ENCODE results near the gene CNBD2.
A peak's percentile ranks its signal among the peaks of the same experiment; 100 is the strongest.

CNBD2 gene

DNA sequence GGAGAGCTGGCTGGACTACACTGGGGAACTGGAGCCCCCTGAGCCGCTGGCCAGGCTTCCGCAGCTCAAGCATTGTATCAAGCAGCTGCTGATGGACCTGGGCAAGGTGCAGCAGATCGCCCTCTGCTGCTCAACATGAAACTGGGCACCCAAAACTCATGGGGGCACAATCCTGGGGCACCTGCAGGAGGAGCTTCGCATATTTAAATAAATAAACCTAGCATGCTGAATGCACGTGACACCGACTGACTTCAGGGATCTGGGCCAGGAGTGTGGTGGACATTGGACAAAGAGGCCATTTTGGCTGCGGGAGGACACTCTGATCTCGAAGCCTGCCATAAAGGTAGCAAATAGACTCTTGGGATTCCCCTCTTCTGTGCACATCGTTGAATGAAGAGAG lies 20.9 kb upstream of the CNBD2 start:
- H3K4me3 ChIP-seq (ENCODE audit: low read depth, low read length), result no peak overlapping the region
- TF ChIP-seq, protein P1, sequence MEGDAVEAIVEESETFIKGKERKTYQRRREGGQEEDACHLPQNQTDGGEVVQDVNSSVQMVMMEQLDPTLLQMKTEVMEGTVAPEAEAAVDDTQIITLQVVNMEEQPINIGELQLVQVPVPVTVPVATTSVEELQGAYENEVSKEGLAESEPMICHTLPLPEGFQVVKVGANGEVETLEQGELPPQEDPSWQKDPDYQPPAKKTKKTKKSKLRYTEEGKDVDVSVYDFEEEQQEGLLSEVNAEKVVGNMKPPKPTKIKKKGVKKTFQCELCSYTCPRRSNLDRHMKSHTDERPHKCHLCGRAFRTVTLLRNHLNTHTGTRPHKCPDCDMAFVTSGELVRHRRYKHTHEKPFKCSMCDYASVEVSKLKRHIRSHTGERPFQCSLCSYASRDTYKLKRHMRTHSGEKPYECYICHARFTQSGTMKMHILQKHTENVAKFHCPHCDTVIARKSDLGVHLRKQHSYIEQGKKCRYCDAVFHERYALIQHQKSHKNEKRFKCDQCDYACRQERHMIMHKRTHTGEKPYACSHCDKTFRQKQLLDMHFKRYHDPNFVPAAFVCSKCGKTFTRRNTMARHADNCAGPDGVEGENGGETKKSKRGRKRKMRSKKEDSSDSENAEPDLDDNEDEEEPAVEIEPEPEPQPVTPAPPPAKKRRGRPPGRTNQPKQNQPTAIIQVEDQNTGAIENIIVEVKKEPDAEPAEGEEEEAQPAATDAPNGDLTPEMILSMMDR (tag by site-specific recombination; IDR thresholded peaks at IDR 0.05), result peak; percentile 51
- no peak for TF ChIP-seq ZNF350 (tag by site-specific recombination; IDR thresholded peaks at IDR 0.05)
- TF ChIP-seq ZNF654 (tag by site-specific recombination; IDR thresholded peaks at IDR 0.05; ENCODE audit: low read depth), result peak; percentile 10; the same call in 1 of the 2 replicates
- TF ChIP-seq ZNF548 (tag by site-specific recombination; IDR thresholded peaks at IDR 0.05), result peak; percentile 84
- no peaks in the 10 kb centered on the region for H3K9me3 ChIP-seq (ENCODE audit: control insufficient read depth, insufficient read depth, low read depth, low read length)
- CTCF ChIA-PET, result interaction anchor here (0.5 to 1.2 kb wide), 7 partner anchors 12 to 244 kb away, joined by 3 to 5 read pairs (median 3); no protein-coding TSS in a partner anchor
- H3K36me3 ChIP-seq (ENCODE audit: control insufficient read depth in 2 of 2, insufficient read depth in 1 of 2, low read length in 2 of 2), result peaks cover 3 to 41% of the 10 kb centered on the region in 2 experiments; a peak in 2 of 3 replicates
- H3K4me1 ChIP-seq (ENCODE audit: control insufficient read depth, insufficient read depth, low read length), result no peaks in the 10 kb centered on the region
- H3K27ac ChIP-seq (ENCODE audit: extremely low read depth, low read depth, low read length), result no peak overlapping the region
- POLR2A ChIA-PET, result interaction anchor here (1.1 kb wide), 1 partner anchor 13 kb away, joined by 10 read pairs; no protein-coding TSS in a partner anchor

DNA sequence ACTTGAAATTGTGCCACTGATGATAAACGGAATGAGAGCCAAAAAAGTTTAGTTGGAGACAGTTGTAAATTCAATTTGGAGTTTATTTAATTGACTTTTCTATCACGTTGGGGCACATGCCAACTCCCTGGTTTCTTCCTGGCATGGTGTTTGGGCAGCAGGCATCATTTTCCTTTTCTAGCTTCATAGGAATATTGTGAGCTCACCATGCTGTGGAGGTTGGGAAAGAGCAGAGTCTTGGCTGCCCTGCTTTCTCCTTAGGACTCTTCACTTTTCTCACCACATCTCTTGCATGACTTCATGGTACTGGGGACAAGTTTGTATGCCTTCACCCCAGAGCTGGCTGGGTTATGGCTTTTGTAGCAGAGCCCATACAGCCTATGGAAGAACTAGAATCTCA lies 20.5 kb upstream of the CNBD2 start:
- no peak overlapping the region for H3K4me3 ChIP-seq (ENCODE audit: low read depth, low read length)
- no peaks in the 10 kb centered on the region for H3K9me3 ChIP-seq (ENCODE audit: control insufficient read depth, insufficient read depth, low read depth, low read length)
- H3K27ac ChIP-seq (ENCODE audit: extremely low read depth, low read depth, low read length), result no peak overlapping the region
- H3K4me1 ChIP-seq (ENCODE audit: control insufficient read depth, insufficient read depth, low read length), result no peaks in the 10 kb centered on the region
- no peak for TF ChIP-seq OSR2 (tag by site-specific recombination; IDR thresholded peaks at IDR 0.05)
- no peak for TF ChIP-seq ZEB2 (tag by site-specific recombination; IDR thresholded peaks at IDR 0.05)
- no peak for TF ChIP-seq ZNF16 (tag by site-specific recombination; IDR thresholded peaks at IDR 0.05; ENCODE audit: low read depth)
- TF ChIP-seq, protein P2, sequence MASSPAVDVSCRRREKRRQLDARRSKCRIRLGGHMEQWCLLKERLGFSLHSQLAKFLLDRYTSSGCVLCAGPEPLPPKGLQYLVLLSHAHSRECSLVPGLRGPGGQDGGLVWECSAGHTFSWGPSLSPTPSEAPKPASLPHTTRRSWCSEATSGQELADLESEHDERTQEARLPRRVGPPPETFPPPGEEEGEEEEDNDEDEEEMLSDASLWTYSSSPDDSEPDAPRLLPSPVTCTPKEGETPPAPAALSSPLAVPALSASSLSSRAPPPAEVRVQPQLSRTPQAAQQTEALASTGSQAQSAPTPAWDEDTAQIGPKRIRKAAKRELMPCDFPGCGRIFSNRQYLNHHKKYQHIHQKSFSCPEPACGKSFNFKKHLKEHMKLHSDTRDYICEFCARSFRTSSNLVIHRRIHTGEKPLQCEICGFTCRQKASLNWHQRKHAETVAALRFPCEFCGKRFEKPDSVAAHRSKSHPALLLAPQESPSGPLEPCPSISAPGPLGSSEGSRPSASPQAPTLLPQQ (tag by site-specific recombination; IDR thresholded peaks at IDR 0.05), result no peak
- no peak for TF ChIP-seq EGR2 (tag by site-specific recombination; IDR thresholded peaks at IDR 0.05; ENCODE audit: low read depth)
- TF ChIP-seq TRIM28 (IDR thresholded peaks at IDR 0.05; ENCODE audit: borderline replicate concordance, low read length), result no peak
- TF ChIP-seq, protein P3, sequence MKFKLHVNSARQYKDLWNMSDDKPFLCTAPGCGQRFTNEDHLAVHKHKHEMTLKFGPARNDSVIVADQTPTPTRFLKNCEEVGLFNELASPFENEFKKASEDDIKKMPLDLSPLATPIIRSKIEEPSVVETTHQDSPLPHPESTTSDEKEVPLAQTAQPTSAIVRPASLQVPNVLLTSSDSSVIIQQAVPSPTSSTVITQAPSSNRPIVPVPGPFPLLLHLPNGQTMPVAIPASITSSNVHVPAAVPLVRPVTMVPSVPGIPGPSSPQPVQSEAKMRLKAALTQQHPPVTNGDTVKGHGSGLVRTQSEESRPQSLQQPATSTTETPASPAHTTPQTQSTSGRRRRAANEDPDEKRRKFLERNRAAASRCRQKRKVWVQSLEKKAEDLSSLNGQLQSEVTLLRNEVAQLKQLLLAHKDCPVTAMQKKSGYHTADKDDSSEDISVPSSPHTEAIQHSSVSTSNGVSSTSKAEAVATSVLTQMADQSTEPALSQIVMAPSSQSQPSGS (tag by site-specific recombination; IDR thresholded peaks at IDR 0.05; ENCODE audit: low read depth), result no peak
- TF ChIP-seq ZNF302 (tag by site-specific recombination; IDR thresholded peaks at IDR 0.05; ENCODE audit: low read depth), result no peak
- POLR2A ChIA-PET, result interaction anchor here (1.1 kb wide), 1 partner anchor 13 kb away, joined by 10 read pairs; no protein-coding TSS in a partner anchor
- H3K36me3 ChIP-seq (ENCODE audit: control insufficient read depth in 2 of 2, insufficient read depth in 1 of 2, low read length in 2 of 2), result peaks cover 3 to 45% of the 10 kb centered on the region in 2 experiments; a peak in 2 of 3 replicates
- CTCF ChIA-PET, result interaction anchor here (0.5 to 1.2 kb wide), 5 partner anchors 12 to 212 kb away, joined by 3 to 5 read pairs (median 3); no protein-coding TSS in a partner anchor

DNA sequence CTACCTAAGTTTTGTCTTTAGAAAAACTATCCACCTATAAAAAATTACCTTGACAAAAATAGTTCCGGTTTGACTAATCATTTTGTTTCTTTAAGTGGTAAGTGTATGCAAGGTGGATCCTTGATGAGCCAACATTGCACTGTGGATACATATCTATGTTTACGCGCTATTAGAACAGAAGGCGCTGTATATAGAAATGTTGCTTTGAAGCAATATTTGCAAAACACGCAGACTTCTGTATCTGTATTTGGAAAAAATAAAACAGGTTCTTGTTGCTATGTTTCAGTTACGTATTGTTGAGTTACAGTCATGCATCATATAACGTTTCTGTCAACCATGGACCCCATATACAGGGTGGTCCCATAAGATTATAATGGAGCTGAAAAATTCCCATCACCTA lies 18.3 kb upstream of the CNBD2 start:
- Histone ChIP-seq H3K27ac (ENCODE audit: extremely low read depth, low read depth, low read length) (no peak overlapping the region), H3K4me1 (ENCODE audit: control insufficient read depth, insufficient read depth, low read length) (no peaks in the 10 kb centered on the region), H3K9me3 (ENCODE audit: control insufficient read depth, insufficient read depth, low read depth, low read length) (no peaks in the 10 kb centered on the region), H3K36me3 (ENCODE audit: control insufficient read depth in 2 of 2, insufficient read depth in 1 of 2, low read length in 2 of 2) (peaks cover 0 to 39% of the 10 kb centered on the region in 2 experiments; a peak in 2 of 3 replicates), H3K4me3 (ENCODE audit: low read depth, low read length) (no peak overlapping the region)
- TF ChIP-seq ZNF10 (tag by site-specific recombination; IDR thresholded peaks at IDR 0.05) (no peak), SCRT2 (tag by site-specific recombination; IDR thresholded peaks at IDR 0.05) (no peak), OSR2 (tag by site-specific recombination; IDR thresholded peaks at IDR 0.05) (no peak), ZNF530 (tag by site-specific recombination; IDR thresholded peaks at IDR 0.05; ENCODE audit: low read depth) (no peak), KLF1 (tag by site-specific recombination; IDR thresholded peaks at IDR 0.05) (no peak), ZNF292 (tag by site-specific recombination; IDR thresholded peaks at IDR 0.05; ENCODE audit: borderline replicate concordance, low read depth) (no peak)
- TF ChIP-seq, protein P2 (tag by site-specific recombination; IDR thresholded peaks at IDR 0.05), result no peak
- TF ChIP-seq, protein P4, sequence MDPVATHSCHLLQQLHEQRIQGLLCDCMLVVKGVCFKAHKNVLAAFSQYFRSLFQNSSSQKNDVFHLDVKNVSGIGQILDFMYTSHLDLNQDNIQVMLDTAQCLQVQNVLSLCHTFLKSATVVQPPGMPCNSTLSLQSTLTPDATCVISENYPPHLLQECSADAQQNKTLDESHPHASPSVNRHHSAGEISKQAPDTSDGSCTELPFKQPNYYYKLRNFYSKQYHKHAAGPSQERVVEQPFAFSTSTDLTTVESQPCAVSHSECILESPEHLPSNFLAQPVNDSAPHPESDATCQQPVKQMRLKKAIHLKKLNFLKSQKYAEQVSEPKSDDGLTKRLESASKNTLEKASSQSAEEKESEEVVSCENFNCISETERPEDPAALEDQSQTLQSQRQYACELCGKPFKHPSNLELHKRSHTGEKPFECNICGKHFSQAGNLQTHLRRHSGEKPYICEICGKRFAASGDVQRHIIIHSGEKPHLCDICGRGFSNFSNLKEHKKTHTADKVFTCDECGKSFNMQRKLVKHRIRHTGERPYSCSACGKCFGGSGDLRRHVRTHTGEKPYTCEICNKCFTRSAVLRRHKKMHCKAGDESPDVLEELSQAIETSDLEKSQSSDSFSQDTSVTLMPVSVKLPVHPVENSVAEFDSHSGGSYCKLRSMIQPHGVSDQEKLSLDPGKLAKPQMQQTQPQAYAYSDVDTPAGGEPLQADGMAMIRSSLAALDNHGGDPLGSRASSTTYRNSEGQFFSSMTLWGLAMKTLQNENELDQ (tag by site-specific recombination; IDR thresholded peaks at IDR 0.05; ENCODE audit: low read depth), result no peak
- TF ChIP-seq, protein P5, sequence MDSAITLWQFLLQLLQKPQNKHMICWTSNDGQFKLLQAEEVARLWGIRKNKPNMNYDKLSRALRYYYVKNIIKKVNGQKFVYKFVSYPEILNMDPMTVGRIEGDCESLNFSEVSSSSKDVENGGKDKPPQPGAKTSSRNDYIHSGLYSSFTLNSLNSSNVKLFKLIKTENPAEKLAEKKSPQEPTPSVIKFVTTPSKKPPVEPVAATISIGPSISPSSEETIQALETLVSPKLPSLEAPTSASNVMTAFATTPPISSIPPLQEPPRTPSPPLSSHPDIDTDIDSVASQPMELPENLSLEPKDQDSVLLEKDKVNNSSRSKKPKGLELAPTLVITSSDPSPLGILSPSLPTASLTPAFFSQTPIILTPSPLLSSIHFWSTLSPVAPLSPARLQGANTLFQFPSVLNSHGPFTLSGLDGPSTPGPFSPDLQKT (IDR thresholded peaks at IDR 0.05; ENCODE audit: borderline replicate concordance, low read depth, low read length), result no peak
- ChIA-PET CTCF (interaction anchor here (0.6 kb wide), 1 partner anchor 657 kb away, joined by 4 read pairs; no protein-coding TSS in a partner anchor), POLR2A (no interaction called here)
